Astrocyte of the spinal cord (primary cell): ENCODE results near the gene FYN.
"Not testable (repeated sequence)": the region's sequence is repeated elsewhere in the genome, so short reads cannot be mapped to it uniquely, and the experiment has no call there.

Experiments used
- DNase-seq: peaks from one replicate; pipeline ENCODE4 v3.0.0; 2011; ENCODE audit warnings: low read depth, low spot score
- H3K4me3 ChIP-seq: 2 replicates; pipeline ENCODE4 v1.5.1; 2011; ENCODE audit warnings: low read depth, mild to moderate bottlenecking, low read length, moderate library complexity
- CTCF ChIP-seq: IDR thresholded peaks from 2 replicates; pipeline ENCODE4 v1.5.1; 2012; ENCODE audit warnings: low read depth, mild to moderate bottlenecking, low read length, inconsistent platforms
- in situ Hi-C: cut with HindIII; loops from 2 replicates; pipeline ENCODE4 v1.10.0; 2017; ENCODE audit warnings: low sequenced_read_pairs

Gene FYN

GRCh38 chr6:111837641-111838500 lies 35.4 kb downstream of the FYN start:
- in situ Hi-C loops: no loop called here
- H3K4me3 ChIP-seq: no peak overlapping the region
- TF ChIP-seq CTCF: no peak
- no peak for DNase-seq

GRCh38 chr6:111837007-111837406 lies 36.2 kb downstream of the FYN start:
- no peak for DNase-seq
- in situ Hi-C loops: no loop called here
- TF ChIP-seq CTCF: no peak
- no peak overlapping the region for H3K4me3 ChIP-seq

GRCh38 chr6:111835807-111836206 lies 37.4 kb downstream of the FYN start:
- no peak for TF ChIP-seq CTCF
- DNase-seq: no peak
- no peak overlapping the region for H3K4me3 ChIP-seq
- in situ Hi-C loops: no loop called here

- DNase-seq, in situ Hi-C loops, H3K4me3 ChIP-seq: not testable (repeated sequence)
These were observed 37.9 kb downstream of the FYN start for GRCh38 chr6:111835398-111835797.

- no peak overlapping the region for H3K4me3 ChIP-seq
- in situ Hi-C loops: no loop called here
- DNase-seq: no peak
- no peak for TF ChIP-seq CTCF
These were observed 38.9 kb downstream of the FYN start for GRCh38 chr6:111834356-111834755.

- in situ Hi-C loops: no loop called here
- no peak for DNase-seq
- no peak overlapping the region for H3K4me3 ChIP-seq
- no peak for TF ChIP-seq CTCF
These were observed 40.3 kb downstream of the FYN start for GRCh38 chr6:111832833-111833418.

- no peak for DNase-seq
- H3K4me3 ChIP-seq: no peak overlapping the region
- in situ Hi-C loops: no loop called here
- no peak for TF ChIP-seq CTCF
These were observed 41.8 kb downstream of the FYN start for GRCh38 chr6:111831408-111831807.
